ENCODE results near the gene PRR11. TPM values are rescaled to one million over a fixed set of nuclear protein-coding genes. Genes with fewer than 3 reads are reported as not detected.

The PRR11 gene
- 0.23 and 3.7 TPM in 2 replicates for total RNA-seq (ENCODE audit: low replicate concordance)

GRCh38 chr17:59155439-59156177 is at the start of gene PRR11:
Gene PRR11, plus strand, starts transcription at chr17:59155746. Its CDS starts 14,007 bp downstream, at chr17:59169753.

GRCh38 chr17:59106463-59107305 is 48.9 kb upstream of the PRR11 start, which contains the start of gene TRIM37:
Gene TRIM37, minus strand, starts transcription at chr17:59106880. Its CDS starts 419 bp downstream, at chr17:59106461.

GRCh38 chr17:59154721-59155438 is 666 bp upstream of the PRR11 start, which contains the start of gene SKA2:
Gene SKA2, minus strand, starts transcription at chr17:59155186. Its CDS starts 23 bp downstream, at chr17:59155163.

GRCh38 chr17:59220328-59221158 is 65.0 kb downstream of the PRR11 start, which contains the start of gene GDPD1:
Gene GDPD1, plus strand, starts transcription at chr17:59220511. Its CDS starts 99 bp downstream, at chr17:59220610.

Other genes starting within 250 kb of the PRR11 start
- gene TRIM37, start 48.9 kb upstream of the PRR11 start, total RNA-seq (ENCODE audit: low replicate concordance): 42.1 and 60.4 TPM in 2 replicates
- gene SKA2, start 560 bp upstream of the PRR11 start, total RNA-seq (ENCODE audit: low replicate concordance): 16.6 and 60.4 TPM in 2 replicates
- gene SMG8, start 54.3 kb downstream of the PRR11 start, total RNA-seq (ENCODE audit: low replicate concordance): 11.7 and 18.8 TPM in 2 replicates
- 0.35 and 2.3 TPM in 2 replicates for gene GDPD1, start 64.8 kb downstream of the PRR11 start, total RNA-seq (ENCODE audit: low replicate concordance)
- 12.9 and 16.2 TPM in 2 replicates for gene YPEL2, start 175.9 kb downstream of the PRR11 start, total RNA-seq (ENCODE audit: low replicate concordance)